Activated T-helper 2 cell treated with anti-CD3 and anti-CD28 coated beads, Interferon-gamma antibody, Interleukin-2, Interleukin-4, amounts not matched to agents 10 μg/mL and 5 μg/mL and 100 μg/mL, durations not matched to agents 14 hours and 24 hours and 36 hours (primary cell): ENCODE data around the gene HAO1. TPM values are rescaled to one million over a fixed set of nuclear protein-coding genes. Genes with fewer than 3 reads are reported as not detected.

Source experiments
- DNase-seq: peaks from one replicate; pipeline ENCODE4 v3.0.0; 2021; ENCODE audit warnings: low spot score
- H3K27ac Mint-ChIP-seq: one replicate; pipeline ENCODE4 v1.8.0; 2021; ENCODE audit warnings: mixed read lengths
- H3K27me3 Mint-ChIP-seq: one replicate; pipeline ENCODE4 v1.8.0; 2021; ENCODE audit warnings: low read depth, mixed read lengths
- H3K36me3 Mint-ChIP-seq: one replicate; pipeline ENCODE4 v1.8.0; 2021; ENCODE audit warnings: low read depth, mixed read lengths
- H3K4me1 Mint-ChIP-seq: one replicate; pipeline ENCODE4 v1.8.0; 2021; ENCODE audit warnings: low read depth, mixed read lengths
- H3K4me3 Mint-ChIP-seq: one replicate; pipeline ENCODE4 v1.8.0; 2021; ENCODE audit warnings: low read depth, mild to moderate bottlenecking, moderate library complexity, mixed read lengths
- H3K9me3 Mint-ChIP-seq: one replicate; pipeline ENCODE4 v1.8.0; 2021; ENCODE audit warnings: mixed read lengths
- intact Hi-C: fragments of 100-400 bp; cut with micrococcal nuclease; formaldehyde crosslinking; loops from one replicate; pipeline ENCODE4 v1.15.1; 2023
- total RNA-seq: library from RNA; stranded (reverse); gene quantifications from 2 replicates; pipeline ENCODE4 v1.2.3, GENCODE V29; 2022

Gene HAO1
- total RNA-seq, 1 donor from 2014 or later: not detected

DNA sequence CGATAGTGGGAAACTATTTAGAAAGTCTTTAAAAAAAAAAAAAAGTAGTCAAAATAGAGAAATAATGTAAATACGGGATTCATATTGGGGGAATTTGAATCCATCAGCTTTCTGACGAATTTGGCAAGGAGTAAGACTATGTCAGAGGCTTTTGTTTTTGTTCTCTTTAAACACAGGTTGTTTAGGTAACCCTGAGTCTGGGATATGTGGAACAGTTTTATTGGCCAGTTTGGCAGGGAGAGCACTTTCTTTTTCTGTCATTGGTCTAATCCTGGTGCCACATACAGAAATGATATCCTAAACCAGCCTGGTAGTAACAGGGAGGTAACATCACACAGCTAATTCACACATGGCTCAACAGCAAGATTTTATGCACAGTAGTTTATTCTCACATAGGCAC lies 27.7 kb downstream of the HAO1 start:
- Mint-ChIP-seq H3K36me3 (no peaks in the 10 kb centered on the region), H3K4me3 (no peak overlapping the region), H3K9me3 (no peaks in the 10 kb centered on the region), H3K4me1 (no peaks in the 10 kb centered on the region), H3K27ac (no peak overlapping the region), H3K27me3 (no peaks in the 10 kb centered on the region)
- no peak for DNase-seq
- intact Hi-C loops: no loop called here

DNA sequence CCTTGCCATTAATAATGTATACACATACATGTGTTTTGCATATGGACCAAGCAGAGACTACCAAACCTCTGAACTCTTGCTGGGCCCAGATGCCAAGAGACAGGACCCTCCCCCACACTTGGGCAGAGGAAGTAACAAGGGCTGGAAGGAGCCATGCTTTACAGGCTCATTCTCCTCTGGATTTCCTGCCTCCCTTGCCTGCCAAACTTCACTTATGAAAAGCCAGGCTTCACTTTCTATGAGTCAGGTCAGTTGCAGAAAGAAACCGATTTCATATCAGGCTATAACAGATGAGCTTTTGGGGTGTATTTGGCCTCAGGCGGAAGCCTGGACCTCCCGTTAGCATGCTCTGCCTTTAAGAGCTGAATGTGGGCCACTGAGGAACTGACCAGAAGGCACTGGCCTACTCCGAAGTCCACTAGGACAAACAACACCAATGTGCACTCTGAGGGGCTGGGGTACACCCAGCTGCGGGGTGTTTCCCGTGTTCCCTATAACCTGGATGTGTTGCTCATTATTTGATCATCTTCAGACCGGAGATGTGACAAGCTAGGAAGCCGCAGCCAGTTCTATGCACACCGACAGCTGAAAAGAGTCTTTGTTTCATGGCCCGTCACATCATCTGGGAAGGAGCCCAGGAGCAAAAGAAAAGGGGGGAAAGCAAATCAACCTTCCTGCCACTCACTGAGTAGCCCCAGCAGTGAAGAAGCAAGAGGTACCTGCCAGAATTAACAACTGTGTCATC lies 28.5 kb downstream of the HAO1 start:
- no peaks in the 10 kb centered on the region for H3K36me3 Mint-ChIP-seq
- intact Hi-C loops: no loop called here
- no peak overlapping the region for H3K4me3 Mint-ChIP-seq
- no peaks in the 10 kb centered on the region for H3K9me3 Mint-ChIP-seq
- no peaks in the 10 kb centered on the region for H3K4me1 Mint-ChIP-seq
- no peak overlapping the region for H3K27ac Mint-ChIP-seq
- no peaks in the 10 kb centered on the region for H3K27me3 Mint-ChIP-seq
- DNase-seq: no peak

DNA sequence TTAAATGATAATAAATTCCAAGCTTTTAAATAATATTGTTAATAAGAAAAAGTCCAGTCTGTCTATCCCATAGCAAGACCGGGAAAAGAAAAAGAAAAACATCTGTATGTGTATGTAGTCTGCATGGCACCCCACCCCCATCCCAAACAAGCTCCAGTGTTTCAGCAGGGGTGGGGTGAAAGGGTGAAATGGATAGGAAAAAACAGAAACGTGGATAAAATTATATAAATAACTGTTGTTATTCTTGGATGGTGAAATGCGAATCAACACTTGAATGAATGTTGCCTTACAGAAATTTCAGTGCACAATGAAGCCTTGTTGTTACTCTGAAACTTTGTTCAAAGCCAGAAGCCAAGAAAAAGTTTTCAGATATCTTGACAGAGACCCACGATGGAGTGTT lies 31.4 kb downstream of the HAO1 start:
- Mint-ChIP-seq H3K27me3 (no peaks in the 10 kb centered on the region), H3K9me3 (no peaks in the 10 kb centered on the region), H3K27ac (no peak overlapping the region), H3K4me3 (no peak overlapping the region), H3K4me1 (no peaks in the 10 kb centered on the region), H3K36me3 (no peaks in the 10 kb centered on the region)
- intact Hi-C loops: no loop called here
- no peak for DNase-seq

DNA sequence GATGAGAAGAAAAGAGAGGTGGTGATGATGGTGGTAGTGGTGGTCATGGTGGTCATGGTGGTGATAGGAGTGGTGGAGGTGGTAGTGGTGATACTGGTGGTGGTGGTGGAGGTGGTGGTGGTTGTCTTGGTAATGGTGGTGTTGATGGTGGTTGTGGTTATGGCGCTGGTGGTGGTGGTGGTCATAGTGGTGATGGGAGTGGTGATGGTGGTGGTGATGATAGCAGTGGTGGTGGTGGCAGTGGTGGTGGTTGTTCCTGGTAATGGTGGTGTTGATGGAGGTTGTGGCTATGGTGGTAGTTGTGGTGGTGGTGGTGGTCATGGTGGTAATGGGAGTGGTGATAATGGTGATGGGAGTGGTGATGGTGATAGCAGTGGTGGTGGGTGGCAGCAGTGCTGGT lies 36.8 kb downstream of the HAO1 start:
- no peak for DNase-seq
- H3K4me1 Mint-ChIP-seq: no peaks in the 10 kb centered on the region
- no peak overlapping the region for H3K27ac Mint-ChIP-seq
- intact Hi-C loops: no loop called here
- no peak overlapping the region for H3K4me3 Mint-ChIP-seq
- no peaks in the 10 kb centered on the region for H3K9me3 Mint-ChIP-seq
- H3K36me3 Mint-ChIP-seq: no peaks in the 10 kb centered on the region
- H3K27me3 Mint-ChIP-seq: no peaks in the 10 kb centered on the region

DNA sequence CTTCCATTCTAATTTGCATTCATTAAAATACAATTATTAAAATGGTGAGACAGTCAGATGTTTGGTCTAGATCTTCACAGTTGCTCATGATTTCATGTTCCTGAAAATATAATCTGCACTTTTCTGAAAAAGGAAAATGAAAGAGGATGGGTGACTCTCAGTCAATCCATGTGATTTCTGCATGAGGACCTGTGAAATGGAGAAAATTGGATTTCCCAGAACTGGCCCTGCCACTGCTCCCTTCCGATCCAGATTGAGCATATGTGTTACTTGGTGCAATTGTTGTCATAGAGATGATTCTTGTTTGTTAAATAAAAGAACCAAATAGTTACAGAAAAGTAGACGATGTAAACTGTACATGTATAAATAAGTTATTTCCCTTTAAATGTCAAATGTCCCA lies 37.4 kb downstream of the HAO1 start:
- Mint-ChIP-seq H3K27ac (no peak overlapping the region), H3K4me1 (no peaks in the 10 kb centered on the region), H3K9me3 (no peaks in the 10 kb centered on the region), H3K4me3 (no peak overlapping the region), H3K36me3 (no peaks in the 10 kb centered on the region), H3K27me3 (no peaks in the 10 kb centered on the region)
- DNase-seq: no peak
- intact Hi-C loops: no loop called here

DNA sequence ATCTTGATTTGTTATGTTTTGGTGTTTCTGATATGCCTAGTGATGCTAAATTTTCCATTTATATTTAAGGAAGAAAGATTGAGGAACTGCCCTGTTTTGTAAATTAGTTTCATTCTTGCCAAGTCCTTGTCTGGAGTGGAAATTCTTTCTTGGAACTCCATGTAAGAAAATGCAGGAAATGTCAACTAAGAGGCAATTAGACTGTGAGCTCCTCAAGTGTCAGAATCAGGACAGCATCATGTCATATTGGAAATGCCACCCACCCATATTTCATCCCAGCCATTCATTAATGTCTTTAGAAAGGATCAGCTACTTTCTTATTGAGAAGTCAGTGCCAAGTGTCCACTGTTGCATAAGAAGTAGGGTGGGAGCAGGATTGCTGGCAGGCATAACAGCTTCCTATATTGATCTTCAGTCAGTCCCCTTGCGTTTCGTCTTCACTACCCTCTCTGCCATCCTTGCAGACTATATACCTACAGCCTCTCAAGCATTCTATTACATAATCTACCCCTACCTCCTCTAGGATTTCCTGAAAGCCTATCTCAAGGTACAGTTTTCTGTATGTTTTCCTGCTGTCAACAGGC lies 42.4 kb downstream of the HAO1 start:
- Mint-ChIP-seq H3K27ac (no peak overlapping the region), H3K27me3 (no peaks in the 10 kb centered on the region), H3K4me3 (no peak overlapping the region), H3K4me1 (no peaks in the 10 kb centered on the region), H3K9me3 (no peaks in the 10 kb centered on the region), H3K36me3 (no peaks in the 10 kb centered on the region)
- no peak for DNase-seq
- intact Hi-C loops: no loop called here

DNA sequence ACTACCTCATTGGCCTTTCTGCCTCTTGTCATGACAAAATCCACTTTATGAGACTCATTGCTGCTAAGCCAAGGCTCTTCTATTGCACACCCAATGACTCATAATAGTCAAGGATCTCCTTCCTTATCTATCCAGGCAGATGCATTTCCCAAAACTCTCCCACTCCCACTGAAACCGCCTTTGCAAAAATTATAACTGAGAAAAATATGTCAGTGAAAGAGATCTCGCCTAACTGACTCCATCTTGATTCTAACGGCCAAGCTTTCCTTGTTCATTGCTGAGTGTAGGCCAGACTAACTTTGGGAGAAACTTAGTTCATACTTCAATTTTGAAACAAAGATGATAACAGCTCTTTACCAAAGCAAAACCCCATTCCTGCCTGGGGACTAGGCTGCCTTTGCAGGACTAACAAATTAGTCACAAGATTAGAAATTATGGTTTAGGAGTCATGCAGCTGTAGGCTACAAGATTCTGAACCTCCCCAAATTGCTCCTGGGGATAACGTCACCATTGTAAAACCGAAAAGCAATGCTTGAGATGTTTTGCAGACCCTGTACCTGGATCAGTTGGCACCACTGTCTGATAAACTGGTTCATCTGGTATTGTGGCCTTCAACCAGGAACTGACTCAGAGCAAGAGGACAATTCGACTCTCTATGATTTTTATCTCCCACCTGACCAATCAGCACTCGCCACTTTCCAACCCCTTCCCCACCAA lies 47.1 kb downstream of the HAO1 start:
- H3K9me3 Mint-ChIP-seq: no peaks in the 10 kb centered on the region
- H3K4me3 Mint-ChIP-seq: no peak overlapping the region
- DNase-seq: no peak
- no peaks in the 10 kb centered on the region for H3K36me3 Mint-ChIP-seq
- H3K4me1 Mint-ChIP-seq: no peaks in the 10 kb centered on the region
- no peaks in the 10 kb centered on the region for H3K27me3 Mint-ChIP-seq
- intact Hi-C loops: no loop called here
- no peak overlapping the region for H3K27ac Mint-ChIP-seq

DNA sequence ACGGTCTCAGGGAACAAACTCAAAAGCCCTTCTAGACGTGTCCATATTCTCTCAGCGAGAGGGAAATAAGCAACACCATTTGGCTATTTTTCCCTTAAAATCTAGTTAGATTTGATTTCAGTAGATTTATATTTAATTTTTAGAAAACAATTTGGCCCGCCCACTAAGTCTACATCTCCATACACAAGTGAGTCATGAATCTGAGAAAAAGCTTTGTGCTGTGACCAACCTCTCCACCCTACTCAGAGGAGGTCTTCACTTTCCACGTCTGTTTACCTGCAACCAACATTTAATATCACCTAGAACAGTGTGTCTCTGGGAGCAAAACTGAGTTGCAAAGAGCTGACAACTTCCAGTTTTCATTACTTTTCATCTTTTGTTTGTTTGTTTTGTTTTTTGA lies 48.6 kb downstream of the HAO1 start:
- no peak for DNase-seq
- Mint-ChIP-seq H3K9me3 (no peaks in the 10 kb centered on the region), H3K4me3 (no peak overlapping the region), H3K4me1 (no peaks in the 10 kb centered on the region), H3K27me3 (no peaks in the 10 kb centered on the region), H3K36me3 (no peaks in the 10 kb centered on the region), H3K27ac (no peak overlapping the region)
- intact Hi-C loops: no loop called here

DNA sequence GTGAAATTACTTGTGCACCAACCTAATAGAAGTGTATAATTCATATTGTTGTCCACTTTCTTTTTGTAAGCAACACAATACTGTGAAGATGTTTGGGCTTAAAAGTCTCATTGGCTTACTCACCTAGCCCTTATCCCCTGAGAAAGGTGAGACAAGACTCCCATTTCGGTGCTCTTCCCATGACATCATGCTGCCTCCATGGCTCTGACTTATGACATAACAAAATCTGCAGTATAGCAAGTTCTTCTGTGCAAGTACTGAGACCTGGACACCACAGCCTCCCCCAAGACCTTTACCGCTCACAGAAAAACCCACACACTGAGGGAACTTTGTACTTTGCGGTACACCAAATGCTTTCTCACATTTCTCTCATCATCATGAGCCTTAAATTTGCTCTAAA lies 50.5 kb downstream of the HAO1 start:
- Mint-ChIP-seq H3K4me1 (no peaks in the 10 kb centered on the region), H3K4me3 (no peak overlapping the region), H3K9me3 (no peaks in the 10 kb centered on the region), H3K36me3 (no peaks in the 10 kb centered on the region), H3K27ac (no peak overlapping the region), H3K27me3 (no peaks in the 10 kb centered on the region)
- intact Hi-C loops: no loop called here
- DNase-seq: no peak

DNA sequence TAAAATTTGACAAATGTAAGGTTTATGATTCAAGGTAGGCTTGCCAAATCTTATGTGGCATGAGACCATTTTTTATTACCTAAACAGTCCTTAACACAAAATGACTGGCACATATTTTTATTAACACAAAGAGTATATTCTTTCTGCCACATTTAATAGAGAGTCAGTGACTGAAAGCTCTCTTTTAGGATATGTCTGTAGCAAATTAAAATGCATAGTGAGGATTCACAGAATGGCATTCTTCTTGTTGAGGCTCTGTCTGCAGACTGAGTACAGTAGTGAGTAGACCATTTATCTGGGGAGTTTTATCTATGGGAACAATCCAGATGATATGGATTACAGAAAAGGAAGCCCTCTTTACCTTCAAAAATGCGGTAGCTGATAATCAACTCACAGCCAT lies 56.5 kb downstream of the HAO1 start:
- H3K27me3 Mint-ChIP-seq: no peaks in the 10 kb centered on the region
- DNase-seq: no peak
- no peak overlapping the region for H3K27ac Mint-ChIP-seq
- H3K36me3 Mint-ChIP-seq: no peaks in the 10 kb centered on the region
- H3K4me3 Mint-ChIP-seq: no peak overlapping the region
- intact Hi-C loops: no loop called here
- no peaks in the 10 kb centered on the region for H3K9me3 Mint-ChIP-seq
- H3K4me1 Mint-ChIP-seq: peaks cover 5% of the 10 kb centered on the region

DNA sequence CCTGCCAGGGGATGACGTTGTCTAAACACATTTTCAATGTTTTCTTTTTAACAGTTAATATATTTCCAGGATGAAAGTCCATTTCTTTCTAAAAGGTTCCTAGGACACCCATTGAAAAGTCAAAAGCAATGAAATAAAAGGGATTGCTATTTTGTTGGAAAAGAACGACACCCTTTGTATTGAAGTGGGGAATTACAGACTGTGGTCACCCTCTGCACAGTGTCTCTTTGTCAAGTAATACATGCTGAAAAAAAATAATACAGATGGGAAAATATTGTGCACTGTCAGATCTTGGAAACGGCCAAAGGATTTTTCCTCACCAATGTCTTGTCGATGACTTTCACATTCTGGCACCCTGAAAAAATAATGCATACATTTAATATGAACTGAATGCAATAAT lies 56.9 kb downstream of the HAO1 start:
- intact Hi-C loops: no loop called here
- Mint-ChIP-seq H3K4me3 (no peak overlapping the region), H3K27ac (no peak overlapping the region), H3K27me3 (no peaks in the 10 kb centered on the region), H3K9me3 (no peaks in the 10 kb centered on the region), H3K36me3 (no peaks in the 10 kb centered on the region), H3K4me1 (peaks cover 5% of the 10 kb centered on the region)
- no peak for DNase-seq

DNA sequence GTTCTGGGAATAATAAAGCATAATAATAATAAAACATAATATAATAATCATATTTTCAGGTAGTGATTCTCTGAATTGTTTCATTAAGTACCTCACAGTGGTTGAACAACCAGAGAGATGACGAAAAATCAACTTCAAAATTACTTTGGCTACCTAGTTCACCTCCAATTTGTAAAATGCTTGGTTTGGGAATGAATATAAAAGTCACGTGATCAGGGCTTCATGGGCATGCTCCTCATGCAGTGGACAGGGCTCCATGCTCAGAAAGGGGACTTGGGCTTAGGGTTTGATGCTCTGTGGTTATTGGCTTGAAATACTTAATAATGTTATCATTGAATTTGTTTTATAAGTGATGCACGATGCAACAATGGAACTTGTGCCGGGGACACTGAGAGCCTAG lies 58.2 kb downstream of the HAO1 start:
- Mint-ChIP-seq H3K36me3 (no peaks in the 10 kb centered on the region), H3K4me1 (peaks cover 5% of the 10 kb centered on the region), H3K4me3 (no peak overlapping the region), H3K27ac (no peak overlapping the region), H3K9me3 (no peaks in the 10 kb centered on the region), H3K27me3 (no peaks in the 10 kb centered on the region)
- DNase-seq: no peak
- intact Hi-C loops: no loop called here

DNA sequence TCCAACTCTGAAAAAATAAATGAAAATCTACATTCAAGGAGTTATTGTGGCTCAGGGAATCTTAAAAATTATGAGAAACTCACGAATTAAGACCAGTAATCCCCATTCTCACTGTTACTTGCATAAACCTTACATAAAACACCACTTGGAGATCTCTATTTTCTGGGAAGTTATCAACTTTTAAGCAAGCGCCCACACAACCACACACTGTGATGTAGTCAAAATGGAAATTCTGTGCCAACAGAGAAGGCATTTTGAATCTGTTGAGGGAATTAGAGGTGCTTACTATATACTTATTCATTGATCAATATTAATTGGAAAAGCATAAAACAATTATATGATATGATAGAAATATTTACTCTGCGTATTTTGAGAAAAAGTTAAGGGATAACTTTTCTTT lies 58.7 kb downstream of the HAO1 start:
- H3K27ac Mint-ChIP-seq: no peak overlapping the region
- no peak overlapping the region for H3K4me3 Mint-ChIP-seq
- H3K27me3 Mint-ChIP-seq: no peaks in the 10 kb centered on the region
- no peak for DNase-seq
- no peaks in the 10 kb centered on the region for H3K36me3 Mint-ChIP-seq
- no peaks in the 10 kb centered on the region for H3K9me3 Mint-ChIP-seq
- peaks cover 5% of the 10 kb centered on the region for H3K4me1 Mint-ChIP-seq
- intact Hi-C loops: no loop called here
